HUES48 (cell line): ENCODE measurements around the gene GRAMD2B.

Source experiments
- H3K27ac ChIP-seq: one replicate; pipeline ENCODE4 v1.7.0; 2013; ENCODE audit warnings: low read depth, low read length, inconsistent platforms
- H3K27me3 ChIP-seq: 2 replicates; pipeline ENCODE4 v1.6.1; 2013; ENCODE audit warnings: mild to moderate bottlenecking, low read length; ENCODE audit not compliant: control insufficient read depth, insufficient read depth
- H3K36me3 ChIP-seq: 2 replicates; pipeline ENCODE4 v1.6.1; 2013; ENCODE audit warnings: low read length; ENCODE audit not compliant: control insufficient read depth, insufficient read depth
- H3K4me1 ChIP-seq: 2 replicates; pipeline ENCODE4 v1.6.1; 2013; ENCODE audit warnings: mild to moderate bottlenecking, low read length; ENCODE audit not compliant: control insufficient read depth, insufficient read depth
- H3K4me3 ChIP-seq: 2 replicates; pipeline ENCODE4 v1.5.1; 2013; ENCODE audit warnings: mild to moderate bottlenecking, low read depth, low read length
- H3K9ac ChIP-seq: 2 replicates; pipeline ENCODE4 v1.6.1; 2013; ENCODE audit warnings: mild to moderate bottlenecking, low read depth, low read length, moderate library complexity
- H3K9me3 ChIP-seq: 2 replicates; pipeline ENCODE4 v1.6.1; 2013; ENCODE audit warnings: low read length; ENCODE audit not compliant: control insufficient read depth, insufficient read depth

The GRAMD2B gene

GRCh38 chr5:126494393-126494792 lies 71.2 kb downstream of the GRAMD2B start:
- no peaks in the 10 kb centered on the region for H3K27me3 ChIP-seq
- H3K9ac ChIP-seq: no peak overlapping the region
- no peak overlapping the region for H3K4me3 ChIP-seq
- H3K9me3 ChIP-seq: no peaks in the 10 kb centered on the region
- peaks cover 19% of the 10 kb centered on the region for H3K36me3 ChIP-seq
- no peak overlapping the region for H3K27ac ChIP-seq
- peaks cover 6% of the 10 kb centered on the region; the same call in 1 of the 2 replicates for H3K4me1 ChIP-seq

GRCh38 chr5:126497506-126497905 lies 74.3 kb downstream of the GRAMD2B start:
- Histone ChIP-seq H3K9ac (no peak overlapping the region), H3K27me3 (no peaks in the 10 kb centered on the region), H3K36me3 (0 out of 2 replicates have a peak, but pooled peaks cover 7% of the 10 kb centered on the region), H3K4me3 (no peak overlapping the region), H3K9me3 (no peaks in the 10 kb centered on the region), H3K27ac (no peak overlapping the region), H3K4me1 (no peaks in the 10 kb centered on the region)

- H3K9ac ChIP-seq: no peak overlapping the region
- no peak overlapping the region for H3K4me3 ChIP-seq
- no peak overlapping the region for H3K27ac ChIP-seq
- H3K9me3 ChIP-seq: no peaks in the 10 kb centered on the region
- 0 out of 2 replicates have a peak, but pooled peaks cover 3% of the 10 kb centered on the region for H3K36me3 ChIP-seq
- H3K27me3 ChIP-seq: no peaks in the 10 kb centered on the region
- peaks cover 3% of the 10 kb centered on the region; the same call in 1 of the 2 replicates for H3K4me1 ChIP-seq
These were observed 76.1 kb downstream of the GRAMD2B start for GRCh38 chr5:126499278-126499677.

GRCh38 chr5:126499853-126500342 lies 76.7 kb downstream of the GRAMD2B start:
- no peaks in the 10 kb centered on the region for H3K36me3 ChIP-seq
- no peaks in the 10 kb centered on the region for H3K9me3 ChIP-seq
- H3K9ac ChIP-seq: no peak overlapping the region
- peaks cover 3% of the 10 kb centered on the region; the same call in 1 of the 2 replicates for H3K4me1 ChIP-seq
- H3K27me3 ChIP-seq: no peaks in the 10 kb centered on the region
- no peak overlapping the region for H3K4me3 ChIP-seq
- H3K27ac ChIP-seq: no peak overlapping the region

- H3K36me3 ChIP-seq: no peaks in the 10 kb centered on the region
- H3K9ac ChIP-seq: no peak overlapping the region
- no peaks in the 10 kb centered on the region for H3K27me3 ChIP-seq
- H3K27ac ChIP-seq: no peak overlapping the region
- H3K4me3 ChIP-seq: no peak overlapping the region
- no peaks in the 10 kb centered on the region for H3K9me3 ChIP-seq
- H3K4me1 ChIP-seq: peaks cover 3% of the 10 kb centered on the region; the same call in 1 of the 2 replicates
These were observed 78.2 kb downstream of the GRAMD2B start for GRCh38 chr5:126501448-126501847.

- Histone ChIP-seq H3K27ac (no peak overlapping the region), H3K4me1 (peaks cover 3% of the 10 kb centered on the region; the same call in 1 of the 2 replicates), H3K36me3 (no peaks in the 10 kb centered on the region), H3K9ac (no peak overlapping the region), H3K4me3 (no peak overlapping the region), H3K9me3 (no peaks in the 10 kb centered on the region), H3K27me3 (no peaks in the 10 kb centered on the region)
These were observed 80.4 kb downstream of the GRAMD2B start for GRCh38 chr5:126503602-126504104.

- no peak overlapping the region for H3K4me3 ChIP-seq
- no peak overlapping the region for H3K9ac ChIP-seq
- H3K27me3 ChIP-seq: no peaks in the 10 kb centered on the region
- H3K36me3 ChIP-seq: no peaks in the 10 kb centered on the region
- no peaks in the 10 kb centered on the region for H3K9me3 ChIP-seq
- no peak overlapping the region for H3K27ac ChIP-seq
- H3K4me1 ChIP-seq: peaks cover 3% of the 10 kb centered on the region; the same call in 1 of the 2 replicates
These were observed 82.9 kb downstream of the GRAMD2B start for GRCh38 chr5:126506079-126506478.

- no peaks in the 10 kb centered on the region for H3K27me3 ChIP-seq
- no peaks in the 10 kb centered on the region for H3K9me3 ChIP-seq
- H3K4me1 ChIP-seq: peaks cover 3% of the 10 kb centered on the region; the same call in 1 of the 2 replicates
- no peaks in the 10 kb centered on the region for H3K36me3 ChIP-seq
- H3K4me3 ChIP-seq: no peak overlapping the region
- no peak overlapping the region for H3K27ac ChIP-seq
- H3K9ac ChIP-seq: no peak overlapping the region
These were observed 85.2 kb downstream of the GRAMD2B start for GRCh38 chr5:126508251-126508961.

GRCh38 chr5:126508962-126509279 lies 85.7 kb downstream of the GRAMD2B start:
- Histone ChIP-seq H3K27ac (no peak overlapping the region), H3K9me3 (no peaks in the 10 kb centered on the region), H3K4me1 (no peaks in the 10 kb centered on the region), H3K4me3 (no peak overlapping the region), H3K9ac (no peak overlapping the region), H3K36me3 (no peaks in the 10 kb centered on the region), H3K27me3 (no peaks in the 10 kb centered on the region)

GRCh38 chr5:126509339-126509738 lies 86.1 kb downstream of the GRAMD2B start:
- Histone ChIP-seq H3K4me3 (no peak overlapping the region), H3K27ac (no peak overlapping the region), H3K27me3 (no peaks in the 10 kb centered on the region), H3K9me3 (no peaks in the 10 kb centered on the region), H3K4me1 (no peaks in the 10 kb centered on the region), H3K9ac (no peak overlapping the region), H3K36me3 (no peaks in the 10 kb centered on the region)

GRCh38 chr5:126511961-126512360 lies 88.8 kb downstream of the GRAMD2B start:
- Histone ChIP-seq H3K9ac (no peak overlapping the region), H3K9me3 (no peaks in the 10 kb centered on the region), H3K36me3 (no peaks in the 10 kb centered on the region), H3K27ac (no peak overlapping the region), H3K27me3 (no peaks in the 10 kb centered on the region), H3K4me3 (no peak overlapping the region), H3K4me1 (no peaks in the 10 kb centered on the region)
